Esophagus (tissue), 2 donors: ENCODE results near the gene GPBAR1. TPM values are rescaled to one million over a fixed set of nuclear protein-coding genes. Genes with fewer than 3 reads are reported as not detected.

Source experiments
- H3K27ac ChIP-seq, 2 donors: one replicate each; pipeline ENCODE4 v1.5.1; 2013; ENCODE audit warnings: low read depth in 2 of 2, mild to moderate bottlenecking in 2 of 2, inconsistent platforms in 1 of 2, low read length in 1 of 2, moderate library complexity in 1 of 2
- H3K27me3 ChIP-seq, 2 donors: one replicate each; pipeline ENCODE4 v1.6.1; 2013; ENCODE audit warnings: low read length in 2 of 2, control low read depth in 1 of 2, mild to moderate bottlenecking in 1 of 2; ENCODE audit not compliant: insufficient read depth in 2 of 2, control insufficient read depth in 1 of 2
- H3K36me3 ChIP-seq, 2 donors: one replicate each; pipeline ENCODE4 v1.6.1; 2013; ENCODE audit warnings: low read length in 1 of 2; ENCODE audit not compliant: control insufficient read depth in 2 of 2, insufficient read depth in 2 of 2
- H3K4me1 ChIP-seq, 2 donors: one replicate each; pipeline ENCODE4 v1.6.1; 2013; ENCODE audit warnings: low read length in 1 of 2; ENCODE audit not compliant: control insufficient read depth in 2 of 2, insufficient read depth in 2 of 2
- H3K4me3 ChIP-seq, 2 donors: one replicate each; pipeline ENCODE4 v1.5.1; 2013; ENCODE audit warnings: low read length in 2 of 2, mild to moderate bottlenecking in 2 of 2, low read depth in 1 of 2, moderate library complexity in 1 of 2
- H3K9me3 ChIP-seq, 2 donors: one replicate each; pipeline ENCODE4 v1.6.1; 2013; ENCODE audit warnings: mild to moderate bottlenecking in 2 of 2, low read depth in 1 of 2, low read length in 1 of 2, moderate library complexity in 1 of 2; ENCODE audit not compliant: control insufficient read depth in 2 of 2, insufficient read depth in 1 of 2
- WGBS, 2 donors: extraction: QIAGEN DNeasy Blood & Tissue Kit; methylation state at CpG; one replicate each; pipeline ENCODE4 v1.1.7; 2013; 5-methylcytosine and 5-hydroxymethylcytosine counted together
- polyA plus RNA-seq, 2 donors: library from polyadenylated mRNA; stranded (reverse); fragments of 200-250 nt; gene quantifications; one replicate each; pipeline ENCODE4 v1.2.3, GENCODE V29; 2013
- donor health status: healthy with polysubstance abuse.
- donor health status: Bipolar disorder and iron deficiency.

The GPBAR1 gene
- polyA plus RNA-seq: under 1 TPM; 0.29 to 0.45 TPM

GRCh38 chr2:218260742-218261422 is at the start of gene GPBAR1:
GPBAR1 (plus strand) TSS chr2:218261015; CDS start chr2:218262725, 1,710 bp downstream.
- no peaks in the 10 kb centered on the region for H3K9me3 ChIP-seq
- no peak within 1 kb of the TSS for H3K4me3 ChIP-seq
- H3K4me1 ChIP-seq: peaks cover 5% of the 10 kb centered on the region in 2 donors
- WGBS, 2 donors: 65 to 68% methylated on average over 10 of the region's 10 CpGs
- peaks cover 16 to 29% of the 10 kb centered on the region in 2 donors for H3K36me3 ChIP-seq
- H3K27ac ChIP-seq: peak within 1 kb of the TSS in 1 of 2 donors; percentile 61
- H3K27me3 ChIP-seq: no peaks in the 10 kb centered on the region

GRCh38 chr2:218214116-218214515 is 46.7 kb upstream of the GPBAR1 start:
- WGBS, 2 donors: 81 to 85% methylated on average over 1 of the region's 1 CpG
- H3K9me3 ChIP-seq: no peaks in the 10 kb centered on the region
- H3K27ac ChIP-seq: no peak overlapping the region
- H3K4me3 ChIP-seq: no peak overlapping the region
- no peaks in the 10 kb centered on the region for H3K4me1 ChIP-seq
- no peaks in the 10 kb centered on the region for H3K36me3 ChIP-seq
- no peaks in the 10 kb centered on the region for H3K27me3 ChIP-seq

GRCh38 chr2:218216336-218216673 is 44.5 kb upstream of the GPBAR1 start:
- Histone ChIP-seq H3K4me1 (peaks cover 0 to 2% of the 10 kb centered on the region in 2 donors), H3K36me3 (peaks cover 0 to 2% of the 10 kb centered on the region in 2 donors), H3K4me3 (peak overlapping the region; percentile 89 to 99), H3K27me3 (no peaks in the 10 kb centered on the region), H3K27ac (peak overlapping the region; percentile 99 to 100), H3K9me3 (no peaks in the 10 kb centered on the region)
- WGBS, 2 donors: 40 to 55% methylated on average over 9 of the region's 9 CpGs

GRCh38 chr2:218216674-218217359 is 44.0 kb upstream of the GPBAR1 start, which contains the start of gene ARPC2:
ARPC2 (plus strand) TSS chr2:218217189; CDS start chr2:218217471, 282 bp downstream.
- Histone ChIP-seq H3K36me3 (peaks cover 0 to 2% of the 10 kb centered on the region in 2 donors), H3K27me3 (no peaks in the 10 kb centered on the region), H3K27ac (peak within 1 kb of the TSS; percentile 99 to 100), H3K4me1 (peaks cover 0 to 2% of the 10 kb centered on the region in 2 donors), H3K9me3 (no peaks in the 10 kb centered on the region), H3K4me3 (peak within 1 kb of the TSS; percentile 89 to 99)
- WGBS, 2 donors: 0% methylated on average over 41 to 60 of the region's 60 CpGs

- H3K36me3 ChIP-seq: peaks cover 0 to 2% of the 10 kb centered on the region in 2 donors
- peaks cover 0 to 2% of the 10 kb centered on the region in 2 donors for H3K4me1 ChIP-seq
- no peaks in the 10 kb centered on the region for H3K9me3 ChIP-seq
- peak overlapping the region; percentile 99 to 100 for H3K27ac ChIP-seq
- peak overlapping the region; percentile 89 to 99 for H3K4me3 ChIP-seq
- H3K27me3 ChIP-seq: no peaks in the 10 kb centered on the region
- WGBS, 2 donors: 0 to 1% methylated on average over 44 to 47 of the region's 47 CpGs
Observed at GRCh38 chr2:218217360-218218267, 43.2 kb upstream of the GPBAR1 start.

GRCh38 chr2:218218268-218219185 is 42.3 kb upstream of the GPBAR1 start:
- Histone ChIP-seq H3K36me3 (peaks cover 0 to 4% of the 10 kb centered on the region in 2 donors), H3K9me3 (no peaks in the 10 kb centered on the region), H3K4me3 (peak overlapping the region; percentile 89 to 99), H3K27me3 (no peaks in the 10 kb centered on the region), H3K4me1 (peaks cover 0 to 2% of the 10 kb centered on the region in 2 donors), H3K27ac (peak overlapping the region; percentile 99 to 100)
- WGBS, 2 donors: 7 to 9% methylated on average over 4 of the region's 4 CpGs

GRCh38 chr2:218219934-218220333 is 40.9 kb upstream of the GPBAR1 start:
- WGBS, 2 donors: 20 to 39% methylated on average over 2 of the region's 2 CpGs
- H3K36me3 ChIP-seq: peaks cover 0 to 4% of the 10 kb centered on the region in 2 donors
- H3K9me3 ChIP-seq: no peaks in the 10 kb centered on the region
- peaks cover 0 to 2% of the 10 kb centered on the region in 2 donors for H3K4me1 ChIP-seq
- no peaks in the 10 kb centered on the region for H3K27me3 ChIP-seq
- H3K27ac ChIP-seq: peak overlapping the region; percentile 83 to 100
- peak overlapping the region in 1 of 2 donors; percentile 89 for H3K4me3 ChIP-seq

GRCh38 chr2:218221000-218221399 is 39.8 kb upstream of the GPBAR1 start:
- no peaks in the 10 kb centered on the region for H3K9me3 ChIP-seq
- peak overlapping the region in 1 of 2 donors; percentile 24 for H3K27ac ChIP-seq
- H3K4me3 ChIP-seq: no peak overlapping the region
- 42 to 45% methylated on average over 5 of the region's 5 CpGs for WGBS, 2 donors
- H3K4me1 ChIP-seq: peaks cover 0 to 2% of the 10 kb centered on the region in 2 donors
- H3K36me3 ChIP-seq: peaks cover 0 to 4% of the 10 kb centered on the region in 2 donors
- no peaks in the 10 kb centered on the region for H3K27me3 ChIP-seq
